ENCODE measurements around the gene TRPT1.

TRPT1 gene

GRCh38 chr11:64219354-64219684 lies 6.7 kb downstream of the TRPT1 start:
- DNase-seq (ENCODE audit: low spot score): no peak
- in situ Hi-C loops (cut with MboI; ENCODE audit: low sequenced_read_pairs, unreplicated experiment): no loop called here
- no peak for TF ChIP-seq CTCF (IDR thresholded peaks at IDR 0.05; ENCODE audit: borderline replicate concordance, control extremely low read depth, extremely low read depth, insufficient read depth, missing control alignments)

GRCh38 chr11:64218628-64219353 lies 7.2 kb downstream of the TRPT1 start:
- no peak for DNase-seq (ENCODE audit: low spot score)
- TF ChIP-seq CTCF (IDR thresholded peaks at IDR 0.05; ENCODE audit: borderline replicate concordance, control extremely low read depth, extremely low read depth, insufficient read depth, missing control alignments): no peak
- in situ Hi-C loops (cut with MboI; ENCODE audit: low sequenced_read_pairs, unreplicated experiment): no loop called here

- TF ChIP-seq CTCF (IDR thresholded peaks at IDR 0.05; ENCODE audit: borderline replicate concordance, control extremely low read depth, extremely low read depth, insufficient read depth, missing control alignments): no peak
- no peak for DNase-seq (ENCODE audit: low spot score)
- in situ Hi-C loops (cut with MboI; ENCODE audit: low sequenced_read_pairs, unreplicated experiment): no loop called here
Measured at GRCh38 chr11:64216879-64217278, 9.1 kb downstream of the TRPT1 start.

- no peak for TF ChIP-seq CTCF (IDR thresholded peaks at IDR 0.05; ENCODE audit: borderline replicate concordance, control extremely low read depth, extremely low read depth, insufficient read depth, missing control alignments)
- DNase-seq (ENCODE audit: low spot score): no peak
- in situ Hi-C loops (cut with MboI; ENCODE audit: low sequenced_read_pairs, unreplicated experiment): no loop called here
Measured at GRCh38 chr11:64211181-64211872, 14.7 kb downstream of the TRPT1 start.

- in situ Hi-C loops (cut with MboI; ENCODE audit: low sequenced_read_pairs, unreplicated experiment): no loop called here
- no peak for DNase-seq (ENCODE audit: low spot score)
- no peak for TF ChIP-seq CTCF (IDR thresholded peaks at IDR 0.05; ENCODE audit: borderline replicate concordance, control extremely low read depth, extremely low read depth, insufficient read depth, missing control alignments)
Measured at GRCh38 chr11:64210301-64211020, 15.5 kb downstream of the TRPT1 start.

GRCh38 chr11:64209563-64209843 lies 16.5 kb downstream of the TRPT1 start:
- in situ Hi-C loops (cut with MboI; ENCODE audit: low sequenced_read_pairs, unreplicated experiment): no loop called here
- DNase-seq (ENCODE audit: low spot score): no peak
- TF ChIP-seq CTCF (IDR thresholded peaks at IDR 0.05; ENCODE audit: borderline replicate concordance, control extremely low read depth, extremely low read depth, insufficient read depth, missing control alignments): no peak
